Ovary (tissue), 3 donors: ENCODE data around the gene LGI1.

ENCODE experiments used
- CTCF ChIP-seq, 3 donors: fragments of 450-650 bp in 2 of 3; fragments of 200-600 bp in 1 of 3; IDR thresholded peaks; one replicate each; pipeline versions ENCODE4 v1.5.1 to v1.8.0; 2016 to 2022; ENCODE audit warnings: antibody characterized with exemption in 3 of 3, mild to moderate bottlenecking in 1 of 3
- POLR2A ChIP-seq: fragments of 450-650 bp; IDR thresholded peaks from one replicate; pipeline ENCODE4 v1.6.1; 2017; ENCODE audit warnings: antibody characterized with exemption, mild to moderate bottlenecking, moderate library complexity
- donor health status: DM: no; HTN: no; CAD: no.

GRCh38 chr10:93723153-93723552 is 34.6 kb upstream of the LGI1 start:
- TF ChIP-seq CTCF (IDR thresholded peaks at IDR 0.05) (no peak), POLR2A (no peak)
